H1 (cell line): Measurements from ENCODE around the gene INPP5F.

Experiments
- CREB1 ChIP-seq: IDR thresholded peaks from 2 replicates; pipeline ENCODE4 v1.6.1; 2012; ENCODE audit warnings: inconsistent platforms
- CTCF ChIP-seq, 3 experiments: IDR thresholded peaks; 1 replicate in 2 of 3; 2 replicates in 1 of 3; pipeline versions ENCODE4 v1.5.1 to v1.6.1; 2011; ENCODE audit warnings: low read length in 3 of 3, mild to moderate bottlenecking in 3 of 3, inconsistent platforms in 2 of 3, low read depth in 1 of 3, moderate library complexity in 1 of 3; ENCODE audit not compliant: insufficient read depth in 1 of 3; ENCODE audit errors: control extremely low read depth in 1 of 3
- EZH2 ChIP-seq: fragments of 200-600 bp; sonication (generic); IDR thresholded peaks from 2 replicates; pipeline ENCODE4 v1.7.1; 2012; ENCODE audit warnings: low read depth, mild to moderate bottlenecking, moderate library complexity, low read length, inconsistent platforms; ENCODE audit not compliant: severe bottlenecking
- GTF2F1 ChIP-seq: IDR thresholded peaks from 2 replicates; pipeline ENCODE4 v1.6.1; 2012; ENCODE audit warnings: low read depth, low read length, improper control_type of control experiment, borderline replicate concordance
- KDM1A ChIP-seq: fragments of 200-600, 300-600 bp; sonication (generic); IDR thresholded peaks from 2 replicates; pipeline ENCODE4 v1.7.1; 2016; ENCODE audit warnings: mild to moderate bottlenecking, low read length, borderline replicate concordance
- NRF1 ChIP-seq: IDR thresholded peaks from 2 replicates; pipeline ENCODE4 v1.6.1; 2011; ENCODE audit warnings: mild to moderate bottlenecking, low read depth, low read length, improper control_type of control experiment
- POLR2A ChIP-seq, 2 experiments: IDR thresholded peaks; 1 replicate in 1 of 2; 2 replicates in 1 of 2; pipeline ENCODE4 v1.6.1; 2011; ENCODE audit warnings: low read depth in 2 of 2, low read length in 2 of 2, mild to moderate bottlenecking in 2 of 2; ENCODE audit errors: control extremely low read depth in 1 of 2
- RAD21 ChIP-seq, 2 experiments: IDR thresholded peaks in 1 of 2; conservative IDR thresholded peaks in 1 of 2; 2 replicates each; pipeline ENCODE4 v1.6.1; 2011; ENCODE audit warnings: low read depth in 2 of 2, low read length in 2 of 2, improper control_type of control experiment in 1 of 2, inconsistent platforms in 1 of 2, mild to moderate bottlenecking in 1 of 2, moderate library complexity in 1 of 2
- SP1 ChIP-seq: IDR thresholded peaks from 2 replicates; pipeline ENCODE4 v1.6.1; 2011; ENCODE audit warnings: low read depth, low read length
- SP2 ChIP-seq: IDR thresholded peaks from 2 replicates; pipeline ENCODE4 v1.6.1; 2012; ENCODE audit warnings: mild to moderate bottlenecking, low read length, inconsistent platforms
- SUZ12 ChIP-seq: fragments of 200-600 bp; sonication (generic); IDR thresholded peaks from 2 replicates; pipeline ENCODE4 v1.6.1; 2012; ENCODE audit warnings: mild to moderate bottlenecking, inconsistent platforms, low read length, moderate library complexity, mixed read lengths
- TAF1 ChIP-seq: IDR thresholded peaks from 2 replicates; pipeline ENCODE4 v1.6.1; 2011; ENCODE audit warnings: mild to moderate bottlenecking, low read depth, low read length
- TF ChIP-seq, protein P1 (sequence below): fragments of 300-600 bp; sonication (generic); IDR thresholded peaks from 2 replicates; pipeline ENCODE4 v1.7.1; 2012; ENCODE audit warnings: low read length, moderate library complexity, mild to moderate bottlenecking, inconsistent platforms; ENCODE audit not compliant: insufficient replicate concordance
- TF ChIP-seq, protein P2 (sequence below): IDR thresholded peaks from 2 replicates; pipeline ENCODE4 v1.6.1; 2012; ENCODE audit warnings: inconsistent platforms

DNA sequence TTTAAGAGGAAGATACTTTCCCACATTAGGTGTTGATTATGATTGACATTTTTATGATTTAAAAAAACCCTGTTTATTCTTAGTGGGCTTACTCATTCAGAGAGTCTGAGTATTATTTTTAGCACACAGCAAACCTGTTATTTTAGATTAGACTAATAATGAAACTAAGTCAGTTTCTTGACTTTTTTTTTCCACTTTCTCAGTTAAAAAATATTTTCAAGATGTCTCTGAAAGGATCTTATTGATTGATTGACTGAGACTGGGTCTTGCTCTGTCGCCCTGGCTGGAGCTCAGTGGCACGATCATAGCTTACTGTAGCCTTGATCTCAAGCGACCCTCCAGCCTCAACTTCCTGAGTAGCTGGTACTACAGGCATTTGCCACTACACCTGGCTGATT lies 20.4 kb upstream of the INPP5F start:
- no peak for TF ChIP-seq CREB1
- TF ChIP-seq, protein P1, sequence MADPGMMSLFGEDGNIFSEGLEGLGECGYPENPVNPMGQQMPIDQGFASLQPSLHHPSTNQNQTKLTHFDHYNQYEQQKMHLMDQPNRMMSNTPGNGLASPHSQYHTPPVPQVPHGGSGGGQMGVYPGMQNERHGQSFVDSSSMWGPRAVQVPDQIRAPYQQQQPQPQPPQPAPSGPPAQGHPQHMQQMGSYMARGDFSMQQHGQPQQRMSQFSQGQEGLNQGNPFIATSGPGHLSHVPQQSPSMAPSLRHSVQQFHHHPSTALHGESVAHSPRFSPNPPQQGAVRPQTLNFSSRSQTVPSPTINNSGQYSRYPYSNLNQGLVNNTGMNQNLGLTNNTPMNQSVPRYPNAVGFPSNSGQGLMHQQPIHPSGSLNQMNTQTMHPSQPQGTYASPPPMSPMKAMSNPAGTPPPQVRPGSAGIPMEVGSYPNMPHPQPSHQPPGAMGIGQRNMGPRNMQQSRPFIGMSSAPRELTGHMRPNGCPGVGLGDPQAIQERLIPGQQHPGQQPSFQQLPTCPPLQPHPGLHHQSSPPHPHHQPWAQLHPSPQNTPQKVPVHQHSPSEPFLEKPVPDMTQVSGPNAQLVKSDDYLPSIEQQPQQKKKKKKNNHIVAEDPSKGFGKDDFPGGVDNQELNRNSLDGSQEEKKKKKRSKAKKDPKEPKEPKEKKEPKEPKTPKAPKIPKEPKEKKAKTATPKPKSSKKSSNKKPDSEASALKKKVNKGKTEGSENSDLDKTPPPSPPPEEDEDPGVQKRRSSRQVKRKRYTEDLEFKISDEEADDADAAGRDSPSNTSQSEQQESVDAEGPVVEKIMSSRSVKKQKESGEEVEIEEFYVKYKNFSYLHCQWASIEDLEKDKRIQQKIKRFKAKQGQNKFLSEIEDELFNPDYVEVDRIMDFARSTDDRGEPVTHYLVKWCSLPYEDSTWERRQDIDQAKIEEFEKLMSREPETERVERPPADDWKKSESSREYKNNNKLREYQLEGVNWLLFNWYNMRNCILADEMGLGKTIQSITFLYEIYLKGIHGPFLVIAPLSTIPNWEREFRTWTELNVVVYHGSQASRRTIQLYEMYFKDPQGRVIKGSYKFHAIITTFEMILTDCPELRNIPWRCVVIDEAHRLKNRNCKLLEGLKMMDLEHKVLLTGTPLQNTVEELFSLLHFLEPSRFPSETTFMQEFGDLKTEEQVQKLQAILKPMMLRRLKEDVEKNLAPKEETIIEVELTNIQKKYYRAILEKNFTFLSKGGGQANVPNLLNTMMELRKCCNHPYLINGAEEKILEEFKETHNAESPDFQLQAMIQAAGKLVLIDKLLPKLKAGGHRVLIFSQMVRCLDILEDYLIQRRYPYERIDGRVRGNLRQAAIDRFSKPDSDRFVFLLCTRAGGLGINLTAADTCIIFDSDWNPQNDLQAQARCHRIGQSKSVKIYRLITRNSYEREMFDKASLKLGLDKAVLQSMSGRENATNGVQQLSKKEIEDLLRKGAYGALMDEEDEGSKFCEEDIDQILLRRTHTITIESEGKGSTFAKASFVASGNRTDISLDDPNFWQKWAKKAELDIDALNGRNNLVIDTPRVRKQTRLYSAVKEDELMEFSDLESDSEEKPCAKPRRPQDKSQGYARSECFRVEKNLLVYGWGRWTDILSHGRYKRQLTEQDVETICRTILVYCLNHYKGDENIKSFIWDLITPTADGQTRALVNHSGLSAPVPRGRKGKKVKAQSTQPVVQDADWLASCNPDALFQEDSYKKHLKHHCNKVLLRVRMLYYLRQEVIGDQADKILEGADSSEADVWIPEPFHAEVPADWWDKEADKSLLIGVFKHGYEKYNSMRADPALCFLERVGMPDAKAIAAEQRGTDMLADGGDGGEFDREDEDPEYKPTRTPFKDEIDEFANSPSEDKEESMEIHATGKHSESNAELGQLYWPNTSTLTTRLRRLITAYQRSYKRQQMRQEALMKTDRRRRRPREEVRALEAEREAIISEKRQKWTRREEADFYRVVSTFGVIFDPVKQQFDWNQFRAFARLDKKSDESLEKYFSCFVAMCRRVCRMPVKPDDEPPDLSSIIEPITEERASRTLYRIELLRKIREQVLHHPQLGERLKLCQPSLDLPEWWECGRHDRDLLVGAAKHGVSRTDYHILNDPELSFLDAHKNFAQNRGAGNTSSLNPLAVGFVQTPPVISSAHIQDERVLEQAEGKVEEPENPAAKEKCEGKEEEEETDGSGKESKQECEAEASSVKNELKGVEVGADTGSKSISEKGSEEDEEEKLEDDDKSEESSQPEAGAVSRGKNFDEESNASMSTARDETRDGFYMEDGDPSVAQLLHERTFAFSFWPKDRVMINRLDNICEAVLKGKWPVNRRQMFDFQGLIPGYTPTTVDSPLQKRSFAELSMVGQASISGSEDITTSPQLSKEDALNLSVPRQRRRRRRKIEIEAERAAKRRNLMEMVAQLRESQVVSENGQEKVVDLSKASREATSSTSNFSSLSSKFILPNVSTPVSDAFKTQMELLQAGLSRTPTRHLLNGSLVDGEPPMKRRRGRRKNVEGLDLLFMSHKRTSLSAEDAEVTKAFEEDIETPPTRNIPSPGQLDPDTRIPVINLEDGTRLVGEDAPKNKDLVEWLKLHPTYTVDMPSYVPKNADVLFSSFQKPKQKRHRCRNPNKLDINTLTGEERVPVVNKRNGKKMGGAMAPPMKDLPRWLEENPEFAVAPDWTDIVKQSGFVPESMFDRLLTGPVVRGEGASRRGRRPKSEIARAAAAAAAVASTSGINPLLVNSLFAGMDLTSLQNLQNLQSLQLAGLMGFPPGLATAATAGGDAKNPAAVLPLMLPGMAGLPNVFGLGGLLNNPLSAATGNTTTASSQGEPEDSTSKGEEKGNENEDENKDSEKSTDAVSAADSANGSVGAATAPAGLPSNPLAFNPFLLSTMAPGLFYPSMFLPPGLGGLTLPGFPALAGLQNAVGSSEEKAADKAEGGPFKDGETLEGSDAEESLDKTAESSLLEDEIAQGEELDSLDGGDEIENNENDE: no peak
- no peak for TF ChIP-seq CTCF (IDR thresholded peaks at IDR 0.05; ENCODE audit: control extremely low read depth in 1 of 3, insufficient read depth in 1 of 3, low read depth in 1 of 3, low read length in 3 of 3)
- TF ChIP-seq SUZ12: no peak
- TF ChIP-seq RAD21 (IDR thresholded peaks at IDR 0.05 in 1 of 2, conservative IDR thresholded peaks at IDR 0.05 in 1 of 2; ENCODE audit: low read depth in 2 of 2, low read length in 2 of 2): no peak
- no peak for TF ChIP-seq EZH2
- TF ChIP-seq KDM1A: no peak
- TF ChIP-seq SP1: no peak
- TF ChIP-seq, protein P2, sequence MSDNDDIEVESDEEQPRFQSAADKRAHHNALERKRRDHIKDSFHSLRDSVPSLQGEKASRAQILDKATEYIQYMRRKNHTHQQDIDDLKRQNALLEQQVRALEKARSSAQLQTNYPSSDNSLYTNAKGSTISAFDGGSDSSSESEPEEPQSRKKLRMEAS: no peak
- no peak for TF ChIP-seq POLR2A (IDR thresholded peaks at IDR 0.05; ENCODE audit: control extremely low read depth in 1 of 2, low read depth in 2 of 2, low read length in 2 of 2)
- no peak for TF ChIP-seq GTF2F1
- no peak for TF ChIP-seq TAF1
- no peak for TF ChIP-seq SP2
- TF ChIP-seq NRF1: no peak
